Bronchial epithelial cell (primary cell): ENCODE measurements around the gene DNM3. TPM values are rescaled to one million over a fixed set of nuclear protein-coding genes. Genes with fewer than 3 reads are reported as not detected.

ENCODE experiments used
- DNase-seq: peaks from one replicate; pipeline ENCODE4 v3.0.0-alpha.2; 2010; ENCODE audit warnings: low read depth
- FAIRE-seq: peaks from 2 replicates; lab custom pipeline; 2011; peaks lifted over from hg19 to GRCh38; lab: Jason Lieb, UNC
- H3K27me3 ChIP-seq: 2 replicates; pipeline ENCODE4 v1.5.1; 2011; ENCODE audit warnings: low read length; ENCODE audit not compliant: control insufficient read depth, insufficient read depth
- H3K36me3 ChIP-seq: 2 replicates; pipeline ENCODE4 v1.5.1; 2011; ENCODE audit warnings: low read length; ENCODE audit not compliant: control insufficient read depth, insufficient read depth
- H3K4me3 ChIP-seq: 2 replicates; pipeline ENCODE4 v1.5.1; 2011; ENCODE audit warnings: mild to moderate bottlenecking, low read depth, low read length, control low read depth
- total RNA-seq: library from RNA; depleted of rRNA; stranded (reverse); fragments of >200 nt; gene quantifications from 2 replicates; pipeline ENCODE4 v1.2.1, GENCODE V29; 2014
- TF ChIP-seq, protein P1 (sequence below): IDR thresholded peaks from 2 replicates; pipeline ENCODE4 v1.5.1; 2011; ENCODE audit warnings: mild to moderate bottlenecking, moderate library complexity, low read length, control low read depth, inconsistent platforms; ENCODE audit not compliant: insufficient read depth, severe bottlenecking

Gene DNM3
- total RNA-seq, 1 donor from 2014 or later: 1.3 TPM

- FAIRE-seq (no peak), DNase-seq (no peak)
- TF ChIP-seq, protein P1, sequence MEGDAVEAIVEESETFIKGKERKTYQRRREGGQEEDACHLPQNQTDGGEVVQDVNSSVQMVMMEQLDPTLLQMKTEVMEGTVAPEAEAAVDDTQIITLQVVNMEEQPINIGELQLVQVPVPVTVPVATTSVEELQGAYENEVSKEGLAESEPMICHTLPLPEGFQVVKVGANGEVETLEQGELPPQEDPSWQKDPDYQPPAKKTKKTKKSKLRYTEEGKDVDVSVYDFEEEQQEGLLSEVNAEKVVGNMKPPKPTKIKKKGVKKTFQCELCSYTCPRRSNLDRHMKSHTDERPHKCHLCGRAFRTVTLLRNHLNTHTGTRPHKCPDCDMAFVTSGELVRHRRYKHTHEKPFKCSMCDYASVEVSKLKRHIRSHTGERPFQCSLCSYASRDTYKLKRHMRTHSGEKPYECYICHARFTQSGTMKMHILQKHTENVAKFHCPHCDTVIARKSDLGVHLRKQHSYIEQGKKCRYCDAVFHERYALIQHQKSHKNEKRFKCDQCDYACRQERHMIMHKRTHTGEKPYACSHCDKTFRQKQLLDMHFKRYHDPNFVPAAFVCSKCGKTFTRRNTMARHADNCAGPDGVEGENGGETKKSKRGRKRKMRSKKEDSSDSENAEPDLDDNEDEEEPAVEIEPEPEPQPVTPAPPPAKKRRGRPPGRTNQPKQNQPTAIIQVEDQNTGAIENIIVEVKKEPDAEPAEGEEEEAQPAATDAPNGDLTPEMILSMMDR: peak; percentile 33
- H3K4me3 ChIP-seq: no peak overlapping the region
- H3K36me3 ChIP-seq: no peaks in the 10 kb centered on the region
- H3K27me3 ChIP-seq: no peaks in the 10 kb centered on the region
These were observed 9.5 kb downstream of the DNM3 start for GRCh38 chr1:171850651-171851350.

GRCh38 chr1:171852272-171852671, 11.0 kb downstream of the DNM3 start:
- TF ChIP-seq, protein P1: no peak
- Histone ChIP-seq H3K36me3 (no peaks in the 10 kb centered on the region), H3K4me3 (no peak overlapping the region), H3K27me3 (no peaks in the 10 kb centered on the region)
- FAIRE-seq (no peak), DNase-seq (peak; percentile 35)

DNA sequence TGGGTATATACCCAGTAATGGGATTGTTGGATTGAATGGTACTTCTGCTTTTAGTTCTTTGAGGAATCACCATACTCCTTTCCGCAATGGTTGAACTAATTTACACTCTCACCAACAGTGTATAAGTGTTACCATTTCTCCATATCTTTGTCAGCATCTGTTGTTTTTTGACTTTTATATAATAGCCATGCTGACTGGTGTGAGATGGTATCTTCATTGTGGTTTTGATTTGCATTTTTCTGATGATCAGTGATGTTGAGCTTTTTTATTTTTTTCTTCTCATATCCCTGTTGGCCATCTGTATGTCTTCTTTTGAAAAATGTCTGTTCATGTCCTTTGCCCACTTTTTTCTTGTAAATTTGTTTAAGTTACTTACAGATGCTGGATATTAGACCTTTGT, 14.1 kb downstream of the DNM3 start:
- TF ChIP-seq, protein P1: no peak
- DNase-seq (no peak), FAIRE-seq (no peak)
- Histone ChIP-seq H3K36me3 (no peaks in the 10 kb centered on the region), H3K4me3 (no peak overlapping the region), H3K27me3 (no peaks in the 10 kb centered on the region)

GRCh38 chr1:171858696-171859095, 17.4 kb downstream of the DNM3 start:
- TF ChIP-seq, protein P1: no peak
- Histone ChIP-seq H3K36me3 (no peaks in the 10 kb centered on the region), H3K27me3 (no peaks in the 10 kb centered on the region), H3K4me3 (no peak overlapping the region)
- FAIRE-seq (no peak), DNase-seq (no peak)

- Histone ChIP-seq H3K27me3 (no peaks in the 10 kb centered on the region), H3K4me3 (no peak overlapping the region), H3K36me3 (no peaks in the 10 kb centered on the region)
- peak; percentile 88 for DNase-seq
- no peak for FAIRE-seq
- TF ChIP-seq, protein P1: no peak
These were observed 19.4 kb downstream of the DNM3 start for GRCh38 chr1:171860696-171861095.

DNA sequence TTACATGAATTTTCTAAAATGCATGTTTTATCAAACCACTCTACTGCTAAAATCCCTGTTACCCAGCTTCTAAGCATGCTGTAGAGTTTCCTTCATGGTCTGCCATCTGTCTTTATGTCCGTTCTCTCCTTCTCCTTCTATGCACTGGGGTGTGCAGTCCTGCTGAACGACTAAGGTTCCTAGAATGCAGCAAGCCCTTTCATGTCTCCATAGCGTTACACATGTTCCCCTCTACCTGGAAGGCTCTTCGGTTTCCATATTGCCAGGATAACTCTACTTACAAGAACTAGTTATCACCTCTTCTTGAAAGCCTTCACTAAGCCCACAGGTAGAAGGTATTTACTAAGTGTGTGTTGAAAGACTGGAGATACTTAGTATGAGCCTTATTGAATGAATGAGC, 22.2 kb downstream of the DNM3 start:
- DNase-seq (peak; percentile 66), FAIRE-seq (no peak)
- H3K36me3 ChIP-seq: no peaks in the 10 kb centered on the region
- TF ChIP-seq, protein P1: no peak
- no peaks in the 10 kb centered on the region for H3K27me3 ChIP-seq
- no peak overlapping the region for H3K4me3 ChIP-seq
